ENCODE measurements around the gene ANKRD28. TPM values are rescaled to one million over a fixed set of nuclear protein-coding genes. Genes with fewer than 3 reads are reported as not detected.

Gene ANKRD28
- total and polyA plus RNA-seq, 2 of the 8 experiments (the other 6 are each of a cell fraction or from before 2014, with no cell fraction given): 39.1 to 61.7 TPM

- peak overlapping the region; percentile 72 for H2BK120ac ChIP-seq (replicated peaks; ENCODE audit: low read depth, low read length)
- H3K14ac ChIP-seq (ENCODE audit: insufficient read length): no peak overlapping the region
- H4K20me1 ChIP-seq (replicated peaks in 1 of 2; ENCODE audit: control insufficient read depth in 1 of 2, insufficient read depth in 2 of 2, low read length in 2 of 2): no peaks in the 10 kb centered on the region
- peak overlapping the region; percentile 39 for H3K4ac ChIP-seq (replicated peaks; ENCODE audit: insufficient read length, low read depth, low read length)
- no peak overlapping the region for H3K23ac ChIP-seq (ENCODE audit: insufficient read length)
- H2AK5ac ChIP-seq (ENCODE audit: low read depth, low read length): no peak overlapping the region
- no peak overlapping the region for H3K27ac ChIP-seq (ENCODE audit: low read depth, low read length)
- H3K9ac ChIP-seq (replicated peaks in 1 of 4; ENCODE audit: extremely low read depth in 1 of 4, low read depth in 3 of 4, low read length in 3 of 4): no peak overlapping the region
- no peaks in the 10 kb centered on the region for H3K9me3 ChIP-seq (ENCODE audit: insufficient read depth in 2 of 2, low read depth in 1 of 2, low read length in 1 of 2)
- TF ChIP-seq POLR2A (IDR thresholded peaks at IDR 0.05; ENCODE audit: control extremely low read depth in 1 of 2, low read depth in 2 of 2, low read length in 2 of 2) (no peak), CTCF (IDR thresholded peaks at IDR 0.05; ENCODE audit: control extremely low read depth in 1 of 3, insufficient read depth in 1 of 3, low read depth in 1 of 3, low read length in 3 of 3) (no peak)
- H3K4me2 ChIP-seq (ENCODE audit: insufficient read depth in 1 of 2, low read depth in 2 of 2, low read length in 2 of 2): no peak overlapping the region
- H2BK15ac ChIP-seq (ENCODE audit: low read length): no peak overlapping the region
- FAIRE-seq: no peak
- H3K27me3 ChIP-seq (replicated peaks in 1 of 4; ENCODE audit: control insufficient read depth in 3 of 4, extremely low read depth in 1 of 4, insufficient read depth in 3 of 4, low read length in 3 of 4): no peaks in the 10 kb centered on the region
- H2BK20ac ChIP-seq (ENCODE audit: low read length): peak overlapping the region; percentile 62; the same call in 1 of the 2 replicates
- H2BK5ac ChIP-seq (ENCODE audit: low read depth, low read length): peak overlapping the region; percentile 38; the same call in 1 of the 2 replicates
- no peaks in the 10 kb centered on the region for H3K79me2 ChIP-seq (ENCODE audit: control insufficient read depth in 1 of 2, insufficient read depth in 2 of 2, low read length in 2 of 2)
- DNase-seq (ENCODE audit: low read depth in 1 of 2, low spot score in 2 of 2): no peak
- no peaks in the 10 kb centered on the region for H3K79me1 ChIP-seq (ENCODE audit: low read depth, low read length)
- H4K5ac ChIP-seq (ENCODE audit: insufficient read length, low read depth, low read length): peak overlapping the region; percentile 31
- no peaks in the 10 kb centered on the region for H3K23me2 ChIP-seq (ENCODE audit: low read depth, low read length)
- peaks cover 15 to 47% (median 28%) of the 10 kb centered on the region in 4 experiments for H3K4me1 ChIP-seq (replicated peaks in 1 of 4; ENCODE audit: control insufficient read depth in 3 of 4, insufficient read depth in 4 of 4, low read length in 3 of 4)
- no peak overlapping the region for H3K4me3 ChIP-seq (ENCODE audit: extremely low read depth in 1 of 4, insufficient read depth in 2 of 4, low read depth in 3 of 4, low read length in 4 of 4)
- CTCF ChIA-PET (ENCODE audit: partially characterized antibody): interaction anchor here (0.8 to 1.1 kb wide), 2 partner anchors 29 to 177 kb away, joined by 3 read pairs; no protein-coding TSS in a partner anchor
- 88% methylated on average over 13 of the region's 13 CpGs; no CpG with 5 or more reads in 1 of the 2 experiments for WGBS, 2 experiments (ENCODE audit: extremely low coverage in 1 of 2, insufficient coverage in 1 of 2, insufficient read length in 1 of 2, insufficient replicate concordance in 2 of 2, low coverage in 1 of 2, low lambda C conversion rate in 2 of 2, missing lambda C conversion rate in 1 of 2)
- H4K8ac ChIP-seq (ENCODE audit: extremely low read depth, insufficient read depth, low read length): no peak overlapping the region
- H3K56ac ChIP-seq (replicated peaks; ENCODE audit: insufficient read length, low read depth, low read length): no peak overlapping the region
- POLR2A ChIA-PET (ENCODE audit: partially characterized antibody): interaction anchor here (0.6 to 3.2 kb wide), 4 partner anchors 14 to 36 kb away, joined by 3 to 12 read pairs (median 4); partner anchors contain the start of genes BTD and HACL1
- H3K18ac ChIP-seq (ENCODE audit: extremely low read depth, low read length): no peak overlapping the region
- no peak overlapping the region for H2AFZ ChIP-seq (ENCODE audit: low read length)
- H3K36me3 ChIP-seq (ENCODE audit: control insufficient read depth in 2 of 4, insufficient read depth in 4 of 4, low read length in 3 of 4): no peaks in the 10 kb centered on the region
- H2BK12ac ChIP-seq (ENCODE audit: low read depth, low read length): peak overlapping the region; percentile 72; the same call in 1 of the 2 replicates
- no peak overlapping the region for H4K91ac ChIP-seq (replicated peaks; ENCODE audit: insufficient read length, low read length)
These were observed 162.6 kb downstream of the ANKRD28 start for GRCh38 chr3:15635121-15635661.
